SK-N-DZ (cell line): ENCODE data around the gene GRPEL1.

Experiments
- DNase-seq: peaks from one replicate; pipeline ENCODE4 v3.0.0-alpha.2; 2015; ENCODE audit warnings: low spot score

The GRPEL1 gene

GRCh38 chr4:7023901-7024300 is 44.0 kb downstream of the GRPEL1 start:
- no peak for DNase-seq

DNA sequence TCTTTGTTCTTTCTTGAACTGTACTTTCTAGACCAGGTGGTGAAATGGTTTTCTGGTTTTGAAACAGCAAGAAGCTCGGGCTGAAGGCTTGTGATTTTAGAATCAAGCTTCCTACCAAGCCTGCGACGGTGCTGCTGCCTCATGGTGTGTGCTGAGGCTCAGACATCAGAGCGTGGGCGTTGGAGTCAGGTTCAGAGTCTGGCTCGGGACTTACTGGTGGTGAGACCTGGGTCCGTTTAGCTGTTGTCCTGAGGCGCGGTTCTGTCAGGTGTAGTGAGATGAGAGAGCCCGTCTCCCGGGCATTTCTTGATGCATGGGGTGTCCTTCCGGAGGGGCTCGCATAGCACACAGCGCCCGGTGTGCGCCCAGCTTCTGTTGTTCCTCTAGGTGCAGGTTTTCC is 44.4 kb downstream of the GRPEL1 start:
- DNase-seq = no peak

GRCh38 chr4:7021930-7022664 is 45.8 kb downstream of the GRPEL1 start:
- no peak for DNase-seq

DNA sequence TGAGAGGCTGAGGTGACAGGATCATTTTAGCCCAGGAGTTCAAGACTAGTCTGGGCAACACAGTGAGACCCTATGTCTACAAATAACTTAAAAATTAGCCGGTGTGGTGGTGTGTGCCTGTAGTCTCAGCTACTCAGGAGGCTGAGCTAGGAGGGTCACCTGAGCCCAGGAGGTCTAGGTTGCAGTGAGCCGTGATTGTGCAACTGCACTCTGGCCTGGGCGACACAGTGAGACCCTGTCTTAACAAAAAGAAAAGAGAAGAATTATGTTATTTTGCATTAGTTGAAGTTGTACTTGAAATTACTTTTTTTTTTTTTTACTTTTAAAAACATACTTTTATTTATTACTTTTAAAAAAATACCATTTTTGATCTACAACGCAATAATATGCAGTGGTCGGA is 46.5 kb downstream of the GRPEL1 start:
- DNase-seq = no peak

DNA sequence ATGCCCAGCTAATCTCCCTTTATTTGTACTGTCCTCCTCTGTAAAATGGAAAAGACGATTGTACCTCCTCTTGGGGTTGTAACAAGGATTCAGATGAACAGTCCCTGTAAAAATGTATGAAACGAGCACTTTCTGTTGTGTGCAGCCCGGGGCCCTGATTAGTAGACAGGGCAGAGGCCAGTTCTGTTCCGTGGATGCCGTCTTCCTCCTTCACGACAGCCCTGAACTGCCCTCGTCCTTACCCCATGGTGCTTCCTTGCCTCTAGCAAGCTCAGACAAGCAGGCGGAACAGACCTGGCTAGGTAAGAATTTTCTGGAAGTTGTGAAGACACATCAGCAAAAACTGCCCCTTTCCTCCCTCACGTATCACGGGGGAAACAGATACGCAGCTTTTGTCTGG is 47.0 kb downstream of the GRPEL1 start:
- no peak for DNase-seq

- no peak for DNase-seq
These were observed 47.6 kb downstream of the GRPEL1 start for GRCh38 chr4:7020290-7020689.

- DNase-seq = no peak
These were observed 48.5 kb downstream of the GRPEL1 start for GRCh38 chr4:7019367-7019766.

DNA sequence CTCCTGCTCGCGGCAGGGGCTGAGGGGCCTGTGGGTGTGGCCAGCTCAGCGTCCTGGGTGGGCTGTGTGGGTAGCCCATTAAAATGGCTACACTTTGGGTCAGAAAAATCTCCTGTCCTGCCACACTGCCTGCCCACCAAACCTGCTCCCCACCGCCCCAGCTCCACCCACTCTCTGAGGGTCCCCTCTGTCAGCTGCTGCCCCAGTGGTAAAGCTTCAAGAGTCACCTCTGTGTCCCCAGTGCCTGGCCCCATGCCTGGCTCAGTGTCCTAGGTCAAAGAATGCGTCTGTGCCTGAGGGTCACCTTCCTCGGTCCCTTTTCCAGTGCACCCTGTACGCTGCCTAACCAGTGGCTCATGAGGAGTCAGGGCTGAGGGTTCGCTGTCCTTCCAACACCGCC is 49.6 kb downstream of the GRPEL1 start:
- DNase-seq = no peak

DNA sequence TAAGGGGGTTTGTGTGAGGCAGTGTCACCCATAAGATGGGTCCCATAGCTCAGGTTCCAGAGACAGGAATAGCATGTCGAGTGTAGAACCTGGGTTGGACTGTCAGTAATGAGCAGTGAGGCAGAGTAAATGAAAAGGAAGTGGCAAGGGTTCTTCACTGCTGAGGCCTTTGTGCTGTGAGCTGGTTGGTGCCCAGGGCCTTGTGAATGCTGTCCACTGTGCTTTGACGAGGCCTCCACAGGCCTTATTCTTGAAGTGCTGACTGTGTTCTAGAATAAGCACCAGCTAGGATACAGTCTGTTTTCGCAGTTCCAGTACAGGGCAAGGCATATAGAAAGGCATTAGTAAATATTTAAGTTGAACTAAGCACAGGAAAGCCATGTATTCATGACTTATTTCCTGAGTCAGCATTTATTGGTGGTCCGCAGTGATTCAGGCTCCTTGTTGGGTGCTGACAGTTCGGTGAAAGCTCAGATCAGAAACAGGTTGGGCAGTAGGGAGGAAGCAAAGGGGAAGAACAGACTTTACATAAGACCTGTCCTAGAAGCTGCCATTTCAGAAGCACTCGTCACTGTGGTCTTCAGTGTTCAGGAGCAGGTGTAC is 50.3 kb downstream of the GRPEL1 start:
- no peak for DNase-seq

DNA sequence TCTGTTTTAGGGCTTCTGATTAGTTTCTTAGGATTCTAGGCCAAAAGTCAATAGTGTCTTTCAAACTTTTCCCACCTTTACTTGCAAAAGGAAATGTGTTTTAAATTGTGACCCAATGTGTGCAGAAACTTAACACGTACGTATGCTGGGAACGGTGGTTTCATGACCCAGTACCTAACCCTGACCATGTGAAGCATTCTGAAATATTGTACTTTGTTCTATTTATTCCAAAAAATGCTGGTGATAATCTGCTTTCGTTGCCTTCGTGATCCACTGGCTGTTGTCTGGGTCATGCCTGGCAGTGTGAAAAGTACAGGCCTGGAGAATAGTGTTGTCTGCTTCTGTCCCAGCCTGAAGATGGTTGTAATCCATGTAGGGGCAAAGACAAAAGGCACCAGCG is 51.4 kb downstream of the GRPEL1 start:
- no peak for DNase-seq

GRCh38 chr4:7016086-7016485 is 51.8 kb downstream of the GRPEL1 start:
- DNase-seq = no peak

- DNase-seq = no peak
These were observed 52.4 kb downstream of the GRPEL1 start for GRCh38 chr4:7015383-7016035.

- no peak for DNase-seq
These were observed 53.0 kb downstream of the GRPEL1 start for GRCh38 chr4:7014815-7015214.

GRCh38 chr4:7013175-7013574 is 54.7 kb downstream of the GRPEL1 start:
- DNase-seq = no peak

DNA sequence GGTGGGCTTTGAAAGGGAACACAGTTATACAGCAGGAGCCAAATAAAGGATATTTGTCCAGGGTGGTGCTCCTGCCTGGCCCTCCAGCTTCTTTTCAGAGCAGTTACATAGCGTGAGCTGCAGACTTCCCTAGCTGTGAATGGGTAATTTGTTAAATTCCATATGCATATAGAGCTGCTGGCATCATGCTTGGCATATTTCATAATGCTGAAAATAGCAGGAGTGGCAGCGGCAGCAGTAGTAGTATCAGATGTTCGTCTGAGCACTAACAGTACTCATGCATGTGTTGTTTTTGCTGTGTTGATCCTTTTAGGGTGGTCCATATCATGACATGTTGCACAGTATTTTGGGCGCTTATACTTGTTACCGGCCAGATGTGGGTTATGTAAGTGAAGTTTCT is 58.3 kb downstream of the GRPEL1 start:
- DNase-seq = no peak
